ENCODE measurements around the gene PTCH1. TPM values are rescaled to one million over a fixed set of nuclear protein-coding genes. Genes with fewer than 3 reads are reported as not detected.

The PTCH1 gene
- total and polyA plus RNA-seq, 4 donors: 1.2 to 5.0 (median 2.1) TPM

- no peak for TF ChIP-seq REST (IDR thresholded peaks at IDR 0.05)
Measured at GRCh38 chr9:95435074-95435728, 81.6 kb downstream of the PTCH1 start (continued).

- no peak for DNase-seq (ENCODE audit: low spot score)
- no peak overlapping the region for H3K27ac ChIP-seq (ENCODE audit: low read depth in 1 of 2, low read length in 2 of 2)
- no peaks in the 10 kb centered on the region for H3K4me1 ChIP-seq (ENCODE audit: control insufficient read depth in 4 of 4, insufficient read depth in 4 of 4, low read length in 3 of 4)
- no peaks in the 10 kb centered on the region for H3K27me3 ChIP-seq (ENCODE audit: control insufficient read depth in 4 of 4, insufficient read depth in 4 of 4, low read length in 3 of 4)
- no peak overlapping the region for H3K9ac ChIP-seq (ENCODE audit: low read depth in 1 of 2, low read length in 2 of 2)
- H3K36me3 ChIP-seq (ENCODE audit: control insufficient read depth in 4 of 4, insufficient read depth in 3 of 4, low read depth in 1 of 4, low read length in 3 of 4): no peaks in the 10 kb centered on the region
- H3K9me3 ChIP-seq (ENCODE audit: control insufficient read depth in 4 of 4, low read length in 3 of 4): peaks cover 0 to 7% (median 3%) of the 10 kb centered on the region in 4 donors
- no peak for TF ChIP-seq RAD21 (IDR thresholded peaks at IDR 0.05)
- no peak for TF ChIP-seq TAF1 (conservative IDR thresholded peaks at IDR 0.05)
- no peak for TF ChIP-seq NR2F2 (IDR thresholded peaks at IDR 0.05)
- TF ChIP-seq FOXA2 (IDR thresholded peaks at IDR 0.05): no peak
- TF ChIP-seq YY1 (IDR thresholded peaks at IDR 0.05): no peak
- no peak for TF ChIP-seq FOXA1 (IDR thresholded peaks at IDR 0.05)
- TF ChIP-seq HNF4G (IDR thresholded peaks at IDR 0.05): no peak
- TF ChIP-seq MAX (IDR thresholded peaks at IDR 0.05): no peak
- no peak for TF ChIP-seq JUND (IDR thresholded peaks at IDR 0.05)
- TF ChIP-seq REST (IDR thresholded peaks at IDR 0.05): no peak
- no peak for TF ChIP-seq ATF3 (IDR thresholded peaks at IDR 0.05)
- TF ChIP-seq ZBTB33 (IDR thresholded peaks at IDR 0.05): no peak
- no peak for TF ChIP-seq SP1 (IDR thresholded peaks at IDR 0.05)
- no peak for TF ChIP-seq HNF4A (conservative IDR thresholded peaks at IDR 0.05)
- no peak for TF ChIP-seq EGR1 (IDR thresholded peaks at IDR 0.05; ENCODE audit: low read depth in 2 of 2)
- no peak for TF ChIP-seq RXRA (IDR thresholded peaks at IDR 0.05)
- no peak for TF ChIP-seq GABPA (IDR thresholded peaks at IDR 0.05 in 1 of 2, conservative IDR thresholded peaks at IDR 0.05 in 1 of 2)
- TF ChIP-seq CTCF (IDR thresholded peaks at IDR 0.05; ENCODE audit: low read depth, low read length, missing input control): no peak
- no peak overlapping the region for H3K4me3 ChIP-seq (ENCODE audit: low read depth in 1 of 3, low read length in 3 of 3)
- WGBS: 72% methylated on average over 25 of the region's 25 CpGs
Measured at GRCh38 chr9:95434116-95435073, 82.4 kb downstream of the PTCH1 start.
